ENCODE data around the gene CCDC51. TPM values are rescaled to one million over a fixed set of nuclear protein-coding genes. Genes with fewer than 3 reads are reported as not detected.

CCDC51 gene
- total and polyA plus RNA-seq, 2 donors (not counting 3 experiments of a cell fraction or from before 2014, with no cell fraction given): 11.2 to 11.3 TPM

- FAIRE-seq: peak; percentile 79
- Histone ChIP-seq H2AFZ (ENCODE audit: low read depth, low read length) (peak within 1 kb of the TSS; percentile 91), H3K4me3 (replicated peaks in 1 of 3; ENCODE audit: insufficient read depth in 1 of 3, low read depth in 1 of 3, low read length in 3 of 3) (peak within 1 kb of the TSS; percentile 70 to 92 (median 73)), H3K36me3 (ENCODE audit: control insufficient read depth in 2 of 2, extremely low read depth in 1 of 2, insufficient read depth in 2 of 2, low read length in 2 of 2) (peaks cover 7 to 8% of the 10 kb centered on the region in 2 experiments), H3K9ac (replicated peaks; ENCODE audit: extremely low read depth, insufficient read depth, low read length) (peak within 1 kb of the TSS; percentile 87), H3K9me1 (replicated peaks; ENCODE audit: control insufficient read depth, extremely low read depth, insufficient read depth, low read length) (no peaks in the 10 kb centered on the region), H3K9me3 (replicated peaks; ENCODE audit: control insufficient read depth, insufficient read depth, low read length) (no peaks in the 10 kb centered on the region), H3K4me1 (ENCODE audit: control insufficient read depth, extremely low read depth, insufficient read depth, low read length) (peaks cover 15% of the 10 kb centered on the region), H3K4me2 (ENCODE audit: insufficient read depth, low read length) (peak within 1 kb of the TSS; percentile 98), H3K79me2 (ENCODE audit: control insufficient read depth, insufficient read depth, low read length) (peaks cover 28% of the 10 kb centered on the region), H3K27me3 (ENCODE audit: control insufficient read depth in 2 of 2, insufficient read depth in 2 of 2, low read length in 2 of 2) (no peaks in the 10 kb centered on the region), H4K20me1 (replicated peaks; ENCODE audit: control insufficient read depth, extremely low read depth, insufficient read depth, low read length) (no peaks in the 10 kb centered on the region), H3K27ac (ENCODE audit: insufficient read depth, low read depth, low read length) (peak within 1 kb of the TSS; percentile 65)
- dilution Hi-C loops (cut with MboI; ENCODE audit: extremely low pct_ligation_motif_present, low sequenced_read_pairs): no loop called here
- ChIA-PET POLR2A (interaction anchor here (1.2 kb wide), 1 partner anchor 10 kb away, joined by 3 read pairs; no protein-coding TSS in a partner anchor), CTCF (interaction anchor here (0.6 to 8.8 kb wide), 6 partner anchors 11 to 543 kb away, joined by 3 to 83 read pairs (median 6); no protein-coding TSS in a partner anchor)
- TSS peak; percentile 32 for BruUV-seq (replicated peaks)
- peak; percentile 91 for DNase-seq (ENCODE audit: low read depth, low spot score)
- intact Hi-C loops (cut with micrococcal nuclease): loop anchor here (2.0 kb wide), 1 partner anchor 18 kb away; no protein-coding TSS in a partner anchor
- no peak for TF ChIP-seq MYC (IDR thresholded peaks at IDR 0.05; ENCODE audit: low read depth, low read length)
- TF ChIP-seq FOS (IDR thresholded peaks at IDR 0.05; ENCODE audit: borderline replicate concordance, insufficient read depth, low read length): no peak
- TF ChIP-seq JUN (IDR thresholded peaks at IDR 0.05; ENCODE audit: borderline replicate concordance, insufficient read depth, insufficient read length, low read depth): no peak
- TF ChIP-seq, protein P1, sequence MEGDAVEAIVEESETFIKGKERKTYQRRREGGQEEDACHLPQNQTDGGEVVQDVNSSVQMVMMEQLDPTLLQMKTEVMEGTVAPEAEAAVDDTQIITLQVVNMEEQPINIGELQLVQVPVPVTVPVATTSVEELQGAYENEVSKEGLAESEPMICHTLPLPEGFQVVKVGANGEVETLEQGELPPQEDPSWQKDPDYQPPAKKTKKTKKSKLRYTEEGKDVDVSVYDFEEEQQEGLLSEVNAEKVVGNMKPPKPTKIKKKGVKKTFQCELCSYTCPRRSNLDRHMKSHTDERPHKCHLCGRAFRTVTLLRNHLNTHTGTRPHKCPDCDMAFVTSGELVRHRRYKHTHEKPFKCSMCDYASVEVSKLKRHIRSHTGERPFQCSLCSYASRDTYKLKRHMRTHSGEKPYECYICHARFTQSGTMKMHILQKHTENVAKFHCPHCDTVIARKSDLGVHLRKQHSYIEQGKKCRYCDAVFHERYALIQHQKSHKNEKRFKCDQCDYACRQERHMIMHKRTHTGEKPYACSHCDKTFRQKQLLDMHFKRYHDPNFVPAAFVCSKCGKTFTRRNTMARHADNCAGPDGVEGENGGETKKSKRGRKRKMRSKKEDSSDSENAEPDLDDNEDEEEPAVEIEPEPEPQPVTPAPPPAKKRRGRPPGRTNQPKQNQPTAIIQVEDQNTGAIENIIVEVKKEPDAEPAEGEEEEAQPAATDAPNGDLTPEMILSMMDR (IDR thresholded peaks at IDR 0.05; ENCODE audit: extremely low read depth in 1 of 2, insufficient read depth in 1 of 2, low read depth in 1 of 2, low read length in 2 of 2): no peak
- TF ChIP-seq, protein P2, sequence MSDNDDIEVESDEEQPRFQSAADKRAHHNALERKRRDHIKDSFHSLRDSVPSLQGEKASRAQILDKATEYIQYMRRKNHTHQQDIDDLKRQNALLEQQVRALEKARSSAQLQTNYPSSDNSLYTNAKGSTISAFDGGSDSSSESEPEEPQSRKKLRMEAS (IDR thresholded peaks at IDR 0.05; ENCODE audit: insufficient read depth, insufficient read length): no peak
- TF ChIP-seq GATA2 (IDR thresholded peaks at IDR 0.05; ENCODE audit: insufficient read depth, insufficient read length, low read depth, low read length): no peak
- peak; percentile 99 for TF ChIP-seq POLR2AphosphoS5 (IDR thresholded peaks at IDR 0.05; ENCODE audit: insufficient read depth, low read depth, low read length)
- no peak for TF ChIP-seq EZH2 (IDR thresholded peaks at IDR 0.05; ENCODE audit: borderline replicate concordance, low read depth, low read length, severe bottlenecking)
- TF ChIP-seq POLR2A (IDR thresholded peaks at IDR 0.05; ENCODE audit: low read depth, low read length): peak; percentile 98
These were observed 6.7 kb upstream of the CCDC51 start, which contains the start of gene ATRIP for GRCh38 chr3:48446425-48447193. Gene ATRIP (plus strand): TSS chr3:48446737. CDS start chr3:48446846, 109 bp downstream.
